Heart left ventricle (tissue), 16 donors: ENCODE measurements around the gene CAPN9. TPM values are rescaled to one million over a fixed set of nuclear protein-coding genes. Genes with fewer than 3 reads are reported as not detected.
A peak's percentile ranks its signal among the peaks of the same experiment; 100 is the strongest.

ENCODE experiments used
- ATAC-seq, 4 donors: fragments of 200-7000 bp; cut with Tn5 transposase; one replicate each; pipeline ENCODE4 v1.9.1; 2020 to 2022; ENCODE audit warnings: moderate library complexity in 4 of 4, mild to moderate bottlenecking in 3 of 4, moderate number of reproducible peaks in 1 of 4
- DNase-seq, 5 donors: peaks; one replicate each; pipeline ENCODE4 v3.0.0-alpha.2; 2020
- H3K27ac ChIP-seq, 12 donors: fragments of 200-600 bp; sonication (generic) in 4 of 12; one replicate each; pipeline versions ENCODE4 v1.5.0 to v1.8.0; 2016 to 2022; ENCODE audit warnings: mild to moderate bottlenecking in 2 of 12
- H3K27me3 ChIP-seq, 9 donors: fragments of 200-600 bp; sonication (generic) in 2 of 9; one replicate each; pipeline versions ENCODE4 v1.5.1 to v1.8.0; 2016 to 2022; ENCODE audit warnings: mild to moderate bottlenecking in 3 of 9
- H3K36me3 ChIP-seq, 9 donors: fragments of 200-600 bp; sonication (generic) in 2 of 9; one replicate each; pipeline versions ENCODE4 v1.5.0 to v1.8.0; 2018 to 2022; ENCODE audit warnings: mild to moderate bottlenecking in 2 of 9
- H3K4me1 ChIP-seq, 12 donors: fragments of 200-600 bp; sonication (generic) in 4 of 12; one replicate each; pipeline versions ENCODE4 v1.5.0 to v1.8.0; 2016 to 2022; ENCODE audit warnings: mild to moderate bottlenecking in 3 of 12
- H3K4me3 ChIP-seq, 12 donors: fragments of 200-600 bp; sonication (generic) in 4 of 12; one replicate each; pipeline versions ENCODE4 v1.5.0 to v1.8.0; 2017 to 2022; ENCODE audit warnings: mild to moderate bottlenecking in 9 of 12, moderate library complexity in 4 of 12
- H3K9me3 ChIP-seq, 12 donors: fragments of 200-600 bp; sonication (generic) in 4 of 12; one replicate each; pipeline versions ENCODE4 v1.5.0 to v1.8.0; 2016 to 2022; ENCODE audit warnings: mild to moderate bottlenecking in 1 of 12
- CTCF ChIP-seq, 12 donors: fragments of 200-600 bp; sonication (generic) in 4 of 12; IDR thresholded peaks; one replicate each; pipeline versions ENCODE4 v1.5.0 to v1.8.0; 2018 to 2022; ENCODE audit warnings: antibody characterized with exemption in 12 of 12, mild to moderate bottlenecking in 5 of 12
- POLR2A ChIP-seq, 2 donors: fragments of 450-650 bp; IDR thresholded peaks; one replicate each; pipeline ENCODE4 v1.6.1; 2017; ENCODE audit warnings: antibody characterized with exemption in 2 of 2, mild to moderate bottlenecking in 2 of 2, moderate library complexity in 2 of 2
- WGBS, 4 donors: extraction: QIAGEN DNeasy Blood & Tissue Kit in 2 of 4; methylation state at CpG; one replicate each; pipeline versions ENCODE4 v1.1.5 to v1.1.7; 2013 to 2018; 5-methylcytosine and 5-hydroxymethylcytosine counted together
- intact Hi-C, 10 donors: fragments of 100-400 bp; cut with DNase I; formaldehyde crosslinking; loops; one replicate each; pipeline versions ENCODE4 v1.11.1 to v1.14.2; 2022
- polyA plus RNA-seq, 2 donors: library from polyadenylated mRNA; stranded (reverse); fragments of 200-250 nt; gene quantifications; one replicate each; pipeline ENCODE4 v1.2.3, GENCODE V29; 2013
- total RNA-seq, 9 donors: library from RNA; depleted of rRNA in 2 of 9; stranded (reverse); fragments of >200 nt in 2 of 9; fragmentation: NEBNext Ultra II Directional in 3 of 9; extraction: Animal tissue kit (Norgen Biotek cat#: 25700) in 3 of 9; gene quantifications; one replicate each; pipeline versions ENCODE4 v1.1.0 to v1.2.4, GENCODE V29; 2016 to 2023
- donor health status: ischemic (EF 13 %, LVEDD 7.1; RV severe dilation, severe dysfunction).
- donor health status: healthy with polysubstance abuse.
- donor health status: DM: no; HTN: yes; CAD: no.
- donor health status: DM: no; HTN: no; CAD: no.
- donor health status: ischemic (EF 25% LVEDD 6.9; RV normal size, moderate dysfunction).
- donor health status: ischemic (EF 25% LVEDD 5.7; RV mildly dilated, moderate dysfunction).
- donor health status: healthy.
- donor health status: DM: yes; HTN: yes; CAD: no.
- donor health status: ischemic (EF 35%, LVEDD 5.7; RV mildly dilated, moderate dysfunction).
- donor health status: nonischemic (EF 11% LVEDD 7.7; RV severe dilation, severe dysfunction).
- donor health status: DM: yes; HTN: yes; CAD: no.
- donor health status: PGD.
- donor health status: ischemic (EF 29% LVEDD 5.4; RV normal size, mild dysfunction).
- donor health status: nonischemic (EF 23%, LVEDD 6.1; RV moderate dilation, normal function).

CAPN9 gene
- total and polyA plus RNA-seq, 11 donors = 0.04 to 0.31 (median 0.17) TPM; not detected in 7

- no peak overlapping the region for H3K27ac ChIP-seq
- H3K9me3 ChIP-seq = no peaks in the 10 kb centered on the region
- H3K4me1 ChIP-seq = peaks cover 0 to 34% (median 8%) of the 10 kb centered on the region in 12 donors
- ATAC-seq = no peak
- H3K27me3 ChIP-seq = no peaks in the 10 kb centered on the region
- intact Hi-C loops = no loop called here
- TF ChIP-seq CTCF (IDR thresholded peaks at IDR 0.05) = no peak
- no peak for TF ChIP-seq POLR2A (IDR thresholded peaks at IDR 0.05)
- no peak for DNase-seq
- H3K4me3 ChIP-seq = no peak overlapping the region
- WGBS, 4 donors = 77 to 99% (median 98%) methylated on average over 3 of the region's 3 CpGs
- H3K36me3 ChIP-seq = peaks cover 0 to 21% (median 5%) of the 10 kb centered on the region in 9 donors
These were observed 86.3 kb downstream of the CAPN9 start for GRCh38 chr1:230833511-230833910.

- Histone ChIP-seq H3K27ac (no peak overlapping the region), H3K9me3 (no peaks in the 10 kb centered on the region), H3K27me3 (no peaks in the 10 kb centered on the region), H3K4me1 (peaks cover 0 to 34% (median 8%) of the 10 kb centered on the region in 12 donors), H3K36me3 (peaks cover 0 to 29% (median 13%) of the 10 kb centered on the region in 9 donors), H3K4me3 (no peak overlapping the region)
- DNase-seq (no peak), ATAC-seq (peak; percentile 31 to 81 (median 48))
- no peak for TF ChIP-seq POLR2A (IDR thresholded peaks at IDR 0.05)
- no peak for TF ChIP-seq CTCF (IDR thresholded peaks at IDR 0.05)
- intact Hi-C loops = no loop called here
- 34 to 42% (median 40%) methylated on average over 3 of the region's 3 CpGs for WGBS, 4 donors
These were observed 87.1 kb downstream of the CAPN9 start for GRCh38 chr1:230834292-230834691.

- TF ChIP-seq CTCF (IDR thresholded peaks at IDR 0.05) = no peak
- TF ChIP-seq POLR2A (IDR thresholded peaks at IDR 0.05) = no peak
- Histone ChIP-seq H3K27ac (no peak overlapping the region), H3K4me3 (no peak overlapping the region), H3K9me3 (no peaks in the 10 kb centered on the region), H3K27me3 (no peaks in the 10 kb centered on the region), H3K4me1 (peaks cover 0 to 29% (median 8%) of the 10 kb centered on the region in 12 donors), H3K36me3 (peaks cover 0 to 48% (median 18%) of the 10 kb centered on the region in 9 donors)
- intact Hi-C loops = no loop called here
- no peak for ATAC-seq
- 96 to 98% (median 97%) methylated on average over 5 of the region's 5 CpGs for WGBS, 4 donors
- no peak for DNase-seq
These were observed 89.2 kb downstream of the CAPN9 start for GRCh38 chr1:230836347-230836746.

- DNase-seq (no peak), ATAC-seq (no peak)
- 90 to 94% (median 92%) methylated on average over 5 of the region's 5 CpGs for WGBS, 4 donors
- no peak overlapping the region for H3K4me3 ChIP-seq
- H3K9me3 ChIP-seq = no peaks in the 10 kb centered on the region
- H3K27ac ChIP-seq = no peak overlapping the region
- no peak for TF ChIP-seq POLR2A (IDR thresholded peaks at IDR 0.05)
- peaks cover 0 to 24% (median 6%) of the 10 kb centered on the region in 12 donors for H3K4me1 ChIP-seq
- peaks cover 0 to 53% (median 20%) of the 10 kb centered on the region in 9 donors for H3K36me3 ChIP-seq
- intact Hi-C loops = no loop called here
- H3K27me3 ChIP-seq = no peaks in the 10 kb centered on the region
These were observed 89.6 kb downstream of the CAPN9 start for GRCh38 chr1:230836793-230837192.

GRCh38 chr1:230839173-230839572, 92.0 kb downstream of the CAPN9 start:
- intact Hi-C loops = no loop called here
- 63 to 71% (median 67%) methylated on average over 10 of the region's 10 CpGs for WGBS, 4 donors
- H3K9me3 ChIP-seq = no peaks in the 10 kb centered on the region
- DNase-seq (no peak), ATAC-seq (no peak)
- no peaks in the 10 kb centered on the region for H3K27me3 ChIP-seq
- no peak overlapping the region for H3K27ac ChIP-seq
- H3K36me3 ChIP-seq = peaks cover 0 to 75% (median 39%) of the 10 kb centered on the region in 9 donors
- no peak overlapping the region for H3K4me3 ChIP-seq
- peaks cover 0 to 24% (median 9%) of the 10 kb centered on the region in 12 donors for H3K4me1 ChIP-seq
- TF ChIP-seq POLR2A (IDR thresholded peaks at IDR 0.05) = no peak
- no peak for TF ChIP-seq CTCF (IDR thresholded peaks at IDR 0.05)
